Type B pancreatic cell (in vitro differentiated cells): ENCODE results near the gene BAZ2B. TPM values are rescaled to one million over a fixed set of nuclear protein-coding genes. Genes with fewer than 3 reads are reported as not detected.

Source experiments
- DNase-seq: peaks from one replicate; pipeline ENCODE4 v3.0.0; 2021; ENCODE audit warnings: mixed read lengths; ENCODE audit not compliant: unreplicated experiment; ENCODE audit errors: extremely low spot score
- H3K27ac Mint-ChIP-seq: 2 replicates; pipeline ENCODE4 v1.8.0; 2021; ENCODE audit warnings: mild to moderate bottlenecking, mixed read lengths
- H3K27me3 Mint-ChIP-seq: 2 replicates; pipeline ENCODE4 v1.8.0; 2021; ENCODE audit warnings: mixed read lengths
- H3K36me3 Mint-ChIP-seq: 2 replicates; pipeline ENCODE4 v1.8.0; 2021; ENCODE audit warnings: mixed read lengths
- H3K4me1 Mint-ChIP-seq: one replicate; pipeline ENCODE4 v1.8.0; 2021; ENCODE audit warnings: mixed read lengths; ENCODE audit not compliant: unreplicated experiment
- H3K4me3 Mint-ChIP-seq: 2 replicates; pipeline ENCODE4 v1.8.0; 2021; ENCODE audit warnings: mild to moderate bottlenecking, mixed read lengths
- H3K9me3 Mint-ChIP-seq: 2 replicates; pipeline ENCODE4 v1.8.0; 2021; ENCODE audit warnings: mixed read lengths
- CTCF ChIP-seq: fragments of 200-600 bp; sonication (generic); conservative IDR thresholded peaks from 2 replicates; pipeline ENCODE4 v1.5.0; 2021; ENCODE audit warnings: antibody characterized with exemption, mild to moderate bottlenecking
- total RNA-seq: library from RNA; stranded (reverse); gene quantifications from 2 replicates; pipeline ENCODE4 v1.2.1, GENCODE V29; 2021; ENCODE audit warnings: low replicate concordance

BAZ2B gene
- total RNA-seq, 1 donor from 2014 or later = 80.4 TPM

- H3K27me3 Mint-ChIP-seq = no peaks in the 10 kb centered on the region
- H3K4me1 Mint-ChIP-seq = peaks cover 16% of the 10 kb centered on the region
- H3K9me3 Mint-ChIP-seq = no peaks in the 10 kb centered on the region
- TF ChIP-seq CTCF = no peak
- DNase-seq = no peak
- peaks cover 15% of the 10 kb centered on the region for H3K36me3 Mint-ChIP-seq
- H3K27ac Mint-ChIP-seq = no peak overlapping the region
- no peak overlapping the region for H3K4me3 Mint-ChIP-seq
These were observed 219.5 kb downstream of the BAZ2B start for GRCh38 chr2:159396799-159397198.

GRCh38 chr2:159382447-159383028 is 233.8 kb downstream of the BAZ2B start:
- Mint-ChIP-seq H3K9me3 (no peaks in the 10 kb centered on the region), H3K27me3 (no peaks in the 10 kb centered on the region), H3K27ac (no peak overlapping the region), H3K4me1 (no peaks in the 10 kb centered on the region), H3K36me3 (peaks cover 13% of the 10 kb centered on the region), H3K4me3 (no peak overlapping the region)
- TF ChIP-seq CTCF = no peak
- no peak for DNase-seq

GRCh38 chr2:159381574-159381973 is 234.8 kb downstream of the BAZ2B start:
- H3K9me3 Mint-ChIP-seq = no peaks in the 10 kb centered on the region
- TF ChIP-seq CTCF = no peak
- peaks cover 11% of the 10 kb centered on the region for H3K36me3 Mint-ChIP-seq
- DNase-seq = no peak
- no peaks in the 10 kb centered on the region for H3K4me1 Mint-ChIP-seq
- H3K27ac Mint-ChIP-seq = no peak overlapping the region
- no peak overlapping the region for H3K4me3 Mint-ChIP-seq
- H3K27me3 Mint-ChIP-seq = no peaks in the 10 kb centered on the region

- Mint-ChIP-seq H3K9me3 (no peaks in the 10 kb centered on the region), H3K4me3 (no peak overlapping the region), H3K27ac (no peak overlapping the region), H3K4me1 (no peaks in the 10 kb centered on the region), H3K27me3 (no peaks in the 10 kb centered on the region), H3K36me3 (peaks cover 9% of the 10 kb centered on the region)
- no peak for DNase-seq
- TF ChIP-seq CTCF = no peak
These were observed 235.6 kb downstream of the BAZ2B start for GRCh38 chr2:159380685-159381239.

GRCh38 chr2:159379181-159379580 is 237.2 kb downstream of the BAZ2B start:
- DNase-seq = no peak
- H3K4me1 Mint-ChIP-seq = no peaks in the 10 kb centered on the region
- no peaks in the 10 kb centered on the region for H3K27me3 Mint-ChIP-seq
- no peaks in the 10 kb centered on the region for H3K9me3 Mint-ChIP-seq
- no peak overlapping the region for H3K4me3 Mint-ChIP-seq
- no peak for TF ChIP-seq CTCF
- H3K27ac Mint-ChIP-seq = no peak overlapping the region
- peaks cover 5% of the 10 kb centered on the region for H3K36me3 Mint-ChIP-seq
